Adrenal gland (tissue), 12 donors: ENCODE measurements around the gene PYY. TPM values are rescaled to one million over a fixed set of nuclear protein-coding genes. Genes with fewer than 3 reads are reported as not detected.
"Not testable (repeated sequence)": the region's sequence is repeated elsewhere in the genome, so short reads cannot be mapped to it uniquely, and the experiment has no call there.

Source experiments
- DNase-seq, 7 donors: peaks; one replicate each; pipeline ENCODE4 v3.0.0-alpha.2; 2019 to 2020
- H3K27ac ChIP-seq, 5 donors: fragments of 200-600 bp; sonication (generic) in 4 of 5; 1 replicate in 3 of 5; 2 replicates in 2 of 5; pipeline versions ENCODE4 v1.5.1 to v1.8.0; 2016 to 2020; ENCODE audit warnings: mild to moderate bottlenecking in 1 of 5
- H3K27me3 ChIP-seq: fragments of 200-600 bp; 2 replicates; pipeline ENCODE4 v1.8.0; 2021
- H3K36me3 ChIP-seq, 2 donors: fragments of 200-600 bp; replicated peaks in 1 of 2; 1 replicate in 1 of 2; 2 replicates in 1 of 2; pipeline versions ENCODE4 v1.5.1 to v1.8.0; 2018 to 2022
- H3K4me1 ChIP-seq, 2 donors: fragments of 200-600 bp; replicated peaks in 1 of 2; 1 replicate in 1 of 2; 2 replicates in 1 of 2; pipeline versions ENCODE4 v1.5.1 to v1.8.0; 2018 to 2021
- H3K4me3 ChIP-seq, 4 donors: fragments of 200-600 bp; sonication (generic) in 3 of 4; one replicate each; pipeline ENCODE4 v1.5.1; 2016 to 2018
- H3K9me3 ChIP-seq, 3 donors: fragments of 200-600 bp; sonication (generic) in 1 of 3; replicated peaks in 1 of 3; 1 replicate in 2 of 3; 2 replicates in 1 of 3; pipeline versions ENCODE4 v1.5.1 to v1.8.0; 2016 to 2021
- CTCF ChIP-seq, 6 experiments: fragments of 450-650 bp in 4 of 6; fragments of 200-600 bp in 2 of 6; sonication (generic) in 1 of 6; IDR thresholded peaks; 1 replicate in 5 of 6; 2 replicates in 1 of 6; pipeline versions ENCODE4 v1.5.1 to v1.8.0; 2016 to 2021; ENCODE audit warnings: antibody characterized with exemption in 6 of 6, mild to moderate bottlenecking in 2 of 6, moderate library complexity in 1 of 6
- POLR2A ChIP-seq, 2 donors: fragments of 450-650 bp; IDR thresholded peaks; one replicate each; pipeline ENCODE4 v1.6.1; 2017; ENCODE audit warnings: antibody characterized with exemption in 2 of 2, mild to moderate bottlenecking in 2 of 2, moderate library complexity in 1 of 2
- WGBS, 4 donors: extraction: QIAGEN DNeasy Blood & Tissue Kit in 2 of 4; methylation state at CpG; one replicate each; pipeline versions ENCODE4 v1.1.5 to v1.1.7; 2013 to 2017; 5-methylcytosine and 5-hydroxymethylcytosine counted together
- intact Hi-C, 2 donors: fragments of 100-400 bp; cut with DNase I; formaldehyde crosslinking; loops; one replicate each; pipeline versions ENCODE4 v1.14.1 to v1.15.0; 2022 to 2023
- polyA plus RNA-seq, 3 donors: library from polyadenylated mRNA; stranded (reverse); fragments of 200-250 nt in 2 of 3; fragments of 350-450 nt in 1 of 3; fragmentation: Illumina TruSeq in 1 of 3; extraction: RNeasy Lipid Tissue Mini Kit (QIAGEN cat#74804) in 1 of 3; gene quantifications; one replicate each; pipeline ENCODE4 v1.2.3, GENCODE V29; 2013 to 2014
- total RNA-seq, 9 donors: library from RNA; depleted of rRNA in 4 of 9; stranded (reverse); fragments of >200 nt in 4 of 9; fragments of 120-200 nt in 1 of 9; fragmentation: NEBNext Ultra II Directional in 1 of 9; extraction: Animal tissue kit (Norgen Biotek cat#: 25700) in 1 of 9; gene quantifications; one replicate each; pipeline versions ENCODE4 v1.1.0 to v1.2.4, GENCODE V29; 2013 to 2023
- donor health status: healthy with polysubstance abuse.
- donor health status: Bipolar disorder and iron deficiency.
- donor health status: DM: yes; HTN: yes; CAD: no.
- donor health status: DM: no; HTN: no; CAD: no.
- donor health status: DM: no; HTN: no; CAD: no.
- donor health status: DM: yes; HTN: yes; CAD: no.

PYY gene
- total and polyA plus RNA-seq, 12 donors: 0.43 TPM; not detected in 11

GRCh38 chr17:43961954-43962353 lies 8.2 kb upstream of the PYY start:
- 68 to 72% (median 69%) methylated on average over 2 of the region's 2 CpGs for WGBS, 4 donors
- no peaks in the 10 kb centered on the region for H3K9me3 ChIP-seq
- H3K36me3 ChIP-seq: no peaks in the 10 kb centered on the region
- TF ChIP-seq POLR2A (IDR thresholded peaks at IDR 0.05) (no peak), CTCF (IDR thresholded peaks at IDR 0.05) (no peak)
- H3K4me1 ChIP-seq: no peaks in the 10 kb centered on the region
- H3K4me3 ChIP-seq: no peak overlapping the region
- intact Hi-C loops: no loop called here
- no peaks in the 10 kb centered on the region for H3K27me3 ChIP-seq
- DNase-seq: no peak
- no peak overlapping the region for H3K27ac ChIP-seq

GRCh38 chr17:43961292-43961691 lies 7.6 kb upstream of the PYY start:
- H3K27ac ChIP-seq, H3K9me3 ChIP-seq, H3K36me3 ChIP-seq, H3K27me3 ChIP-seq, H3K4me3 ChIP-seq, H3K4me1 ChIP-seq, DNase-seq, intact Hi-C loops: not testable (repeated sequence)
- WGBS, 4 donors: 74 to 93% (median 92%) methylated on average over 5 to 6 of the region's 6 CpGs

GRCh38 chr17:43958748-43959352 lies 5.1 kb upstream of the PYY start:
- DNase-seq: no peak
- no peaks in the 10 kb centered on the region for H3K36me3 ChIP-seq
- no peaks in the 10 kb centered on the region for H3K27me3 ChIP-seq
- 58 to 76% (median 69%) methylated on average over 2 of the region's 2 CpGs for WGBS, 4 donors
- no peak overlapping the region for H3K27ac ChIP-seq
- no peak overlapping the region for H3K4me3 ChIP-seq
- TF ChIP-seq POLR2A (IDR thresholded peaks at IDR 0.05) (no peak), CTCF (IDR thresholded peaks at IDR 0.05) (no peak)
- H3K9me3 ChIP-seq: no peaks in the 10 kb centered on the region
- intact Hi-C loops: no loop called here
- no peaks in the 10 kb centered on the region for H3K4me1 ChIP-seq

- no peaks in the 10 kb centered on the region for H3K4me1 ChIP-seq
- H3K9me3 ChIP-seq: no peaks in the 10 kb centered on the region
- TF ChIP-seq POLR2A (IDR thresholded peaks at IDR 0.05) (no peak), CTCF (IDR thresholded peaks at IDR 0.05) (no peak)
- no peaks in the 10 kb centered on the region for H3K36me3 ChIP-seq
- H3K27me3 ChIP-seq: peaks cover 20% of the 10 kb centered on the region
- no peak overlapping the region for H3K27ac ChIP-seq
- no peak overlapping the region for H3K4me3 ChIP-seq
- no peak for DNase-seq
- intact Hi-C loops: no loop called here
- WGBS, 4 donors: 74 to 83% (median 80%) methylated on average over 8 of the region's 8 CpGs
These were observed 2.5 kb upstream of the PYY start for GRCh38 chr17:43956222-43956621.
